Nucleus accumbens (tissue), 56 donors: Measurements from ENCODE around the gene TRANK1.

Experiments
- DNase-seq, 56 donors: peaks; one replicate each; lab custom pipeline; 2025; lab: John Stamatoyannopoulos, UW

The TRANK1 gene

DNA sequence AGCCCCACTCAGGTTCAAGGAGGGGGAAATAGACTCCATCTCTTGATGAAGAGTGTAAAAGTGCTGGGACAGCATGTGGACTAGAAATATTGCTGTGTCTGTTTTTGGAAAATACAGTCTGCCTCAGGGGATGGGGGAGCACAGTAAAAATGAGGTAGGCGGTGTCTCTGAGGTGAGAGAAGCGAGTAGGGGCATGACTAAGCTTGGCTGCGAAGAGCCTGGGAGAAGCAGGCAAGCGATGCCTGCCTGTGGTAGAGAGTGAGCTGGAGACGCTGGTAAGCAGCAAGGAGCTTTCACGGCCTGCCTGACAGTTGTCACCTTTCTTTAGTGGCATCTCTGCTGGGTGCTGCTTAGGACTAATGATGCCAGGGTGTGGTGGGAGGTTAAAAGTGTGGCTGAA is 131.5 kb downstream of the TRANK1 start:
- peak in 29 of 56 donors; percentile 8 to 78 (median 42) for DNase-seq

DNA sequence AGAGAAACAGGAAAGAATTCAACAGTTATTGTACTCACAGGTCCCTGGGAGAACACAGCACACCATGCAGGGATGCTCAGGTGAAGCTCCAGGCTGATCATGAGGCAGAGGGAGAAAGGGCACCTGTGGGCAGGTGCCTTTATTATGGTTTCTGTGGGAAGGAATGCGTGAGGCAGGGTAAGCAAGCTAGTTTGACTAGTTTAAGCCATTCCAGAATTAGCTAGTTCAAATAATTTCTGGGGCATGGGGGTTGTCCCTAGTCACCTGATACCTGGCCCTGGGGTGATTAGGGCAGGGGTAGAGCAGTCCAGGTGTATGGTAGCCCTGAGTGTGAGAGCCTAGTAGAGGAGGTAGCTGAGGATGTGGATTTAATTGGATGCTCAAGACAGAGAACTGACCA is 132.6 kb downstream of the TRANK1 start:
- DNase-seq: no peak

DNA sequence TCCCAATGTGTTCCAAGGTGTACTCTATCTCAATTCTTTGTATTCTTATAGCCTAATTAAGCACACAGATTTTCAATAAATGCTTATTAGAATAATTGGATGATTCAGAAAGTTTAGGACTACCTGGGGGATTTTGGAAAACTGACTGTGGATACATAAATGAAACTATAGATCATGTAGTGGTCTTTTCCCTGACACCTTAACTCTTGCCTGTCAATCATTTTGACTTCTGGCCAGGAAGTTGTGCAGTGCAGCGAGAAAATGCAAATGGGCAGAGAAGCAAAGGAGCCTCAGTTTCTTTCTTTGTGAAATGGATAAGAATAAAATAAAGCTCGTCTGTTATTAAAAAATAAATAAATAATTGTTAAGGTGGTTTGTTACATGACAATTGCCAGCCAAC is 133.1 kb downstream of the TRANK1 start:
- DNase-seq: no peak

DNA sequence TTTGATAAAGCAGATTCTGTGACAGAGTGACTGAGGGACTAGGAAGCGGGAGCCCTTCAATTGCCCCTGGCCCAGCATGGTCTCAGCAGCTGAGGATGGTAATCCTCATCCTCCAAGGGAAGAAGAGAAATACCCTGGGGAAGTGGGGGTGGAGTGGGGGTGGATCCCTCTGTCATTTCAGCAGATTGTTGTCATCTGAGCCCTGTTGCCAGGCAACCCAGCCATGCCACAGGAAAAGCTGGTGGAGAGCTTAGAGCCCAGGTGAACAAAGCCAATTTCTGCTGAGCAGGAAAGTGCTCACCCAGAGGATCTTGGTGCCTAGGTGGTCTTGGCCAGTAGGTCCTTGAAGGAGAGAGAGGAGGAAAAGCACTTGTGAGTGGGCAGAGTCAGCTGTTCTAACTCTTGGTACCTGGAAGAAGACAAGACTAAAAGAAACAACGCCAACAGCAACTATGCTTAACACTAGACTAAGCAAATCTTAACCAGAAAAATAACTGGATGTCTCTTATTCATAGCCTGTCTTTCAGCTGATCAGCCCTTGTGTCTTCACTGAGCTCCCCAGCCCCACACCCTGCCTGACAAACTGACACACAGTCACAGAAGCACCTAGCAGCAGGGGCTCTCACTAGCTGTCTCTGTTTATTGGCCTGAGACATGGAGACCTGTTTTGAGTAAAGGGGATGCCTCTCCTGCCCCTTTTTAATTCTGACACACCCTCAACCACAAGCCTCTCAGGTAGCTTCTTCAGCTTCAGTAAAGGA is 140.4 kb downstream of the TRANK1 start:
- peak in 37 of 56 donors; percentile 6 to 79 (median 36) for DNase-seq

DNA sequence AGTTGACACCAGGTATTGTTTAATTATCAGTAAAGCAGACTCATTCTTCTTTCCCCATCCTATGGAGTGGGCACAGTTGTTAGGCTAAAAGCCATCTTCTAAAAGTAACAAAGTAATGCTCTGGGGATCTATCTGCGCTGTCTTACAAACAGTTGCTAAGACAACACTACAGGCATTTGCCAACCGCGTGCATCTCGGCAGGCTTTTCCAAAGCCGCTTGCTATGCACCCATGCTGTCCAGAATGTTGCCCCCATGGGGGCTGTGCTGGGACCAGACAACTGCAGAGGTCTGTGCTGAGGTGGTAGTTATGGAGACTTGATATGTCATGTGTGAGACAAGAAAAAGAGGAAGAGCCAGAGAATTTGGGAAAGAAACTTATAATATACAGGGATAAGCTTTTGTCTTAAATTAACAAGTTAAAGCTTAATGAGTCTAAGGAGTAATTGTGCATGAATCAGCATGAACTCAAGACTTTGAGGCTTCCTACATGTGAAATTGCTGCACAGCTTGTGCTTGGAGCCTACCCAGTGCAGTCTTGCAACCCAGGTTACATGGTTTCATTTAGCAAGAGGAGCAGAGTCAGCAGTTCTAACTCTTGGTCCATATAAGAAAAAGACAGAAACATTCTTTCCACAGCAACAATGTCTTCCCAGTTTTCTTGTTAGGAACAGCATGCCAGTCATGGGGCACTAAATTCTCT is 141.6 kb downstream of the TRANK1 start:
- peak in 3 of 56 donors; percentile 5 to 17 (median 14) for DNase-seq

DNA sequence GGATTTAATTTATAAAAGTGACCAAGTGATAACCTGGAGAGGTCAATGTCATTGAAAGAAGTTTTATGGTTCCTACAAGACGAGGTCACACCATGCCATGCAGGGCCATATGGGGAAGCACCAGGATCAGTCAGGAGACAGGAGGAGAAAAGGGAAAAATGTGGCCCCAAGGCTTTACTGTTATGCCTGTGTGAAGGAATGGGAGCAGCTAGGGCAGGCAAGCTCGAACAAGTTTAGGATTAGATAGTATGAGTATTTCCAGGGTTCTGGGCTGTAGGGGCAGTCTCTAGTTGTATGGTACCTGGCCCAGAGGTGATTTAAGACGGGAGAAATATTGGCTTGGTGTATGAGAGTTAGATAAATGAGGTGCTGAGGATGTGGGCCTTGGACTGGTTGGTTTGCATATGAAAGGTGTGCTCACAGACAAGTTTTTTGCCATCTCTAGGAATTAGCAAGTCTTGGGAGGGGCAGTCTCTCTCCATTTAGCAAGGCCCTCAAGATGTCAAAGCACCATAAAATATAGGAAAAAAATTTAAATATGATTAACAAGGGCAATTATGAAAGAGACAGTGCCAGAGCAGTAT is 144.2 kb downstream of the TRANK1 start:
- no peak for DNase-seq

DNA sequence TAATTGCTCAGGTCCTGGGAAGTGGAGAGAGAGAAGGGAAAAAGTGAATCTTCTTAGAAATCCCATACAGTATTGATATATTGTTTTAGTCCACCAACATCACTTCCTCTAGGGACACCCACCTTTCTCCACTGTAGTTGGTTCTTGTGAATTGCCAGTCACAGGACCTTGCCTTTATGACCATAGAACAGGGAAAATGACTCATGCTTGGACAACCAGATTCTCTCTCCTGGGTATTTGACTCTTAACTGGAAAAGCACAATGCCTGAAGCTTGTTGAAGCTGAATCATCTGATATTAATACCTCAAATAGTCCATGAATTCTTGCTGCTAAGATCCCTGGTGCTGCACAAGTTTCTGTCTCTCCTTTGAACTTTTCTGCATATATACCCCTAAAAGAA is 148.0 kb downstream of the TRANK1 start:
- DNase-seq: no peak

GRCh38 chr3:36796161-36796560 is 148.7 kb downstream of the TRANK1 start:
- DNase-seq: no peak

GRCh38 chr3:36795622-36796021 is 149.2 kb downstream of the TRANK1 start:
- no peak for DNase-seq

- DNase-seq: no peak
Measured at GRCh38 chr3:36792342-36792741, 152.5 kb downstream of the TRANK1 start.

DNA sequence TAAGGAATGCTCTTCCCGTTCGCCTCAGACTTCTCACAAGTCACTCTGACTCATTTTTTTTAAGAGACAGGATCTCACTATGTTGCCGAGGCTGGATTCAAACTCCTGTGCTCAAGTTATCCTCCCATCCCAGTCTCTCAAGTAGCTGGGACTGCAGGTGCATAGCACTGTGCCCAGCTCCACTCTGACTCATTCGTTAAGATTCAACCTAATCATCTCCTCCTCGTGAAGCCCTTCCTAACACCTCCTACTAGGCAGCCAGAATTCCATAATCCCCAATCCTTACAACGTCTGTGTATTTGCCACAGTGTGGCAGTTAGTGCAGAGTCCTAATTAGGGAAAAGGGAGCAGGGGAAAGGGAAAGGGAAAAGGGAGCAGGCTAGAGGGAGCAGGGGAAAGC is 154.1 kb downstream of the TRANK1 start:
- DNase-seq: no peak

GRCh38 chr3:36786921-36787890 is 157.6 kb downstream of the TRANK1 start:
- DNase-seq: no peak

GRCh38 chr3:36784138-36784635 is 160.7 kb downstream of the TRANK1 start:
- DNase-seq: no peak

DNA sequence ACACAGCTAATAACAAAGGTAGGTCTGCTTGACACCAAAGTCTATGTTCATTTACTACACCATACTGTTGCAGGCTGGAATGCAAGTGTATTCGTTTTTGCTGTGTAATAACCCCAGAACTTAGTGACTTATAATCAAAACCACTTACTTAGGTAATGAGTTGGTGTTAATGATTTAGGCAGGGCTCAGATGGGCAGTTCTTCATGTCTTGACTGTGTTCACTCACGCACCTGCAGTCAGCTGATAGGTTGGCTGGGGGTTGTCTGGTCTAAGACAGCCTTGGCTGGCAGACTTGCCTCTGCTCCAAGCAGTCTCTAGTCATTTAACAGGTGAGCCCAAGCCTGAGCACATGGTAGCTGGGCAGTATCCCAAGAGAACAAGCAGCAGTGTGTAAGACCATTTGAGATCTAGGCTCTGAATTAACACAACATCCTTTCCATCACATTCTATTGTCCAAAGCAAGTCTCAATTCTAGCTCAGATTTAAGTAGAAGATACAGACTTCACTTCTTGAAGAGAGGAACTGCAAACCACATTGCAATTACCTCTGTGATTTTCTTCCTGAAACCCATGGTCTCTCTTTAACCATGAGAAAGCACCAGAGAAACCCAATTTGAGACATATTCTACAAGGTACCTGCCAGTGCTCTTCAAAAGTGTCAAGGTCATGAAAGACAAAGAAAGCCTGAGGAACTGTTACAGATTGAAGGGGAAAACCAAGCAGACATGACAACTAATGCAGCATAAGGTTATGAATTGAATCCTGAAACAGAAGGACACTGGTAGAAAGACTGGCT is 167.2 kb downstream of the TRANK1 start:
- DNase-seq: no peak
